ENCODE data around the gene ZNF784.

GRCh38 chr19:55598034-55598433, 26.3 kb downstream of the ZNF784 start:
- no peak for TF ChIP-seq CTCF (IDR thresholded peaks at IDR 0.05)
- no peak for TF ChIP-seq POLR2A (IDR thresholded peaks at IDR 0.05)
- no peak for TF ChIP-seq POLR2AphosphoS5 (IDR thresholded peaks at IDR 0.05)

Measured in breast epithelium (tissue), 3 donors.